Retinal pigment epithelial cell (primary cell): ENCODE measurements around the gene MNDA.

Source experiments
- DNase-seq: peaks from one replicate; pipeline ENCODE4 v3.0.0-alpha.2; 2010; ENCODE audit warnings: low read depth
- H3K4me3 ChIP-seq: 2 replicates; pipeline ENCODE4 v1.5.1; 2011; ENCODE audit warnings: mild to moderate bottlenecking, low read length, control low read depth, moderate library complexity
- TF ChIP-seq, protein P1 (sequence below): conservative IDR thresholded peaks from 2 replicates; pipeline ENCODE4 v1.5.1; 2011; ENCODE audit warnings: low read depth, low read length, control low read depth, inconsistent platforms

Gene MNDA

DNA sequence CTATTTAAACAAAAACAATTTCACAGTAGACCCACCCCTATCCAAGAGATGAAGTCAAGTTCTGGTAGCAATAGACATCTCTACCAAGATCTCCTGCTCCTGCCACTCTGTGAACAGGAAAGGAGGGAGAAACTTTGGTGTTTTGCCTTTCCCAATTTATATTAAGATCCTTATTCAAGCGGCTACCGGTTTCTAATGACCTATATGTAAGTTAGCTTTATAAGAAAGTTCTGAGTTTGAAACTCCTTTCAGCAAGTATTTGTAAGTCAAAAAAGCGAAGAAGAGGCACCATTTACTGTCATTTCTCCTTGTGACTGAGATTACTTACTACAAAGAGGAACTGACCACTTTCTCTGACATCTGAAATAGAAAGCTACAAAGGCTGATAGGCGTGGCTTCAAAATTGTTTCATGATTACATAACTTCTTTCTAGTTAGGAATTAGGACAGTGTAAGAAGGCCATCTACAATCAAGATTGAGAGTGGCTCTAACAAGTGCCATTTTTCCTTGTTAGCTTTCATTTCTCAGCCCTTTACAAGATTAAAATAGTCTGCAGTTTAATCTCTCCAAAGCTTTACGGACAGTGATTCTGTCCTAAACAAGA lies at the start of gene MNDA:
TSS of gene MNDA (plus strand) at position 448 of the 604 bp plus-strand sequence. CDS start 10,803 bp downstream, outside the sequence.
- H3K4me3 ChIP-seq: no peak within 1 kb of the TSS
- TF ChIP-seq, protein P1, sequence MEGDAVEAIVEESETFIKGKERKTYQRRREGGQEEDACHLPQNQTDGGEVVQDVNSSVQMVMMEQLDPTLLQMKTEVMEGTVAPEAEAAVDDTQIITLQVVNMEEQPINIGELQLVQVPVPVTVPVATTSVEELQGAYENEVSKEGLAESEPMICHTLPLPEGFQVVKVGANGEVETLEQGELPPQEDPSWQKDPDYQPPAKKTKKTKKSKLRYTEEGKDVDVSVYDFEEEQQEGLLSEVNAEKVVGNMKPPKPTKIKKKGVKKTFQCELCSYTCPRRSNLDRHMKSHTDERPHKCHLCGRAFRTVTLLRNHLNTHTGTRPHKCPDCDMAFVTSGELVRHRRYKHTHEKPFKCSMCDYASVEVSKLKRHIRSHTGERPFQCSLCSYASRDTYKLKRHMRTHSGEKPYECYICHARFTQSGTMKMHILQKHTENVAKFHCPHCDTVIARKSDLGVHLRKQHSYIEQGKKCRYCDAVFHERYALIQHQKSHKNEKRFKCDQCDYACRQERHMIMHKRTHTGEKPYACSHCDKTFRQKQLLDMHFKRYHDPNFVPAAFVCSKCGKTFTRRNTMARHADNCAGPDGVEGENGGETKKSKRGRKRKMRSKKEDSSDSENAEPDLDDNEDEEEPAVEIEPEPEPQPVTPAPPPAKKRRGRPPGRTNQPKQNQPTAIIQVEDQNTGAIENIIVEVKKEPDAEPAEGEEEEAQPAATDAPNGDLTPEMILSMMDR: no peak
- no peak for DNase-seq

DNA sequence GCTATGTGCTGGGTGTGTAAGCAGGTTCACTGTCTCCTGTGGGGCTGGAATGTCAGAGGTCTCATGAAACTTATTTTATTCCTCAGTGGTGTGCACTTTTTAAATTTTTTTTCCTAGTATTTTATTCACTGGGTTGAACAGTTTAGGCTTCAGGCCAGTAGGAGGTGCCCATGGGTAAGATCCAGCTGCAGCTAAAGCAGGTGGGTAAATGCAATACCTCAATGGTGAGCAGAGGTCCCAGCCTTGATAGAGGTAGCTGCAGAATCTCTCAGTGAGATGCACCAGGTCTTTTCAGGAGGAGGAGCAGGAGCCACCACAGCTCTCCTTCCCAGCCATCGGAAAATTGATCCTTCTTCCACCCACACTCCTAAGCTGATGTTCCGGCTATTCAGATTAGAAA lies 37.5 kb upstream of the MNDA start:
- no peak overlapping the region for H3K4me3 ChIP-seq
- TF ChIP-seq, protein P1: no peak
- no peak for DNase-seq

DNA sequence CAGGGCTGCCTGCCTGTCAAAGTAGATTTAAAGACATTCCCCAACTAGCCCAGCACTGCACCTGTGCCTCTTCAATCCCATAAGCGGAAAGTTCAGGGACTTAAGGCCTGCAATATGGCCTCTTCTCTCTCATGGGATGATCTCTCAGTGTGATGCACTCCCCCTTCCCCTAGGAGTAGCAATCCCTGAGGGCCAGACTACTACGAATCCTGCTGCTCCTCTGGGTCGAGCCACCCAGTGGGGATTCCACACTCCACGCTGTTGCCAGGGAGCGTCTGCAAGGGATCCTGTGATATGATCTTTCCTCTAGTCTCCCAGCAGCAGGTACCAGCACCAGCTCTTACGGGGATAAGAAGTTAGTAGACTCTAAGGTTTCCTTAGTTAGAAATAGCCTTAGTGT lies 36.9 kb upstream of the MNDA start:
- no peak for DNase-seq
- TF ChIP-seq, protein P1: no peak
- H3K4me3 ChIP-seq: no peak overlapping the region

DNA sequence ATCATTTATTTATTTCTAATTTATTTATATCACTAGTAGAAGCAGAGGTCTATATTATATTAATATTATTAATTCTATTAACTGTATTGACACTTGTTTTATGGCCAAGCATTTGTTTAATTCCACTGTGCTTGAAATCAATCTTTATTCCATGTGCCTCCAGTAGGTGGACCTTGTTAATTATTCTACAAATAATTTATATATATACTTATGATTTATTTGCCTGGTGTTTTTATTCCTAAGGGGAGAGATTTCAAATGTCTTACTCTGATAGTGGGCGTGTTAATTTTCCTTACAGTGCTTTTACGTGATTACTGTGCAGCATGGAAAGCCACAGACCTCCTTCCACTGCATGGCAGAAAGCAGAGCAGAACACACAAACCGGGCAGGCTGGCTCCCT lies 32.6 kb upstream of the MNDA start:
- no peak overlapping the region for H3K4me3 ChIP-seq
- DNase-seq: no peak
- TF ChIP-seq, protein P1: no peak

DNA sequence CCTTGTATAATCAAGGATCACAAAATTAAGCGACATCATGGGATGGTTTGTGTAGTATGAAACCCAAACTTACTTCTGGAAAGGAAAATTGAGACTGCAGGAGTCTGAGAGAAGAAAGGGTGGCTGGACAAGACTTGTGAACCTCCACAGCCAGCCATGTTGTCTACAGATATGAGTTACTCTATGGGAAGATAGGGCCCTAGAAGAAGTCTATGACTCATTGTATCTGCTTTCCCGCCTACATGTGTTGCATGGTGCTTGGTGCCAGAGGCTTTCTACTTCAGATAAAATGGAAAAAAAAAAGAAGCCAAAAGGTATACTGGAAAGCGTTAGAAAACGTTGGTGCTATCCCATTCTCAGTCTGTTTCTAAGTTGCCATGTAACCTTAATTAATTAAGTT lies 31.5 kb upstream of the MNDA start:
- TF ChIP-seq, protein P1: no peak
- no peak for DNase-seq

DNA sequence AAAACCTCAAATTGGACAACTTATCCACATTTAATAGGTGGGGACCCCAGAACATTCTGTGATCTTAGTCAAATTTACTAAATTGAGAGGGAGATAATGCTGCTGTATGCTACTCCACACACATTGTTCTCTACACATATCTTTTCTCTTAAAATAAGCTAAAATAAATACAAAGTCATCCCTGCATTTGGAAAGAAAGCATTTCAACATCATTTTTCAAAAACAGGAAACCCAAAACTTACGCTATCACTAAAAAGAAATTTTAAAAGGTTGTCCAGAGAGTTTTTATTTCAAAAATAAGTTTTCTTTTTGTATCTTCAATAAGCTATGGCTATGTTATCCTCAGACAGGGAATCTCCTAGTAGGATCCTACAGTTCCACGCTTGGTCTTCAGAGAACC lies 30.6 kb upstream of the MNDA start:
- H3K4me3 ChIP-seq: no peak overlapping the region
- no peak for DNase-seq
- TF ChIP-seq, protein P1: no peak

More for the DNA sequence above, 31.5 kb upstream of the MNDA start:
- no peak overlapping the region for H3K4me3 ChIP-seq

DNA sequence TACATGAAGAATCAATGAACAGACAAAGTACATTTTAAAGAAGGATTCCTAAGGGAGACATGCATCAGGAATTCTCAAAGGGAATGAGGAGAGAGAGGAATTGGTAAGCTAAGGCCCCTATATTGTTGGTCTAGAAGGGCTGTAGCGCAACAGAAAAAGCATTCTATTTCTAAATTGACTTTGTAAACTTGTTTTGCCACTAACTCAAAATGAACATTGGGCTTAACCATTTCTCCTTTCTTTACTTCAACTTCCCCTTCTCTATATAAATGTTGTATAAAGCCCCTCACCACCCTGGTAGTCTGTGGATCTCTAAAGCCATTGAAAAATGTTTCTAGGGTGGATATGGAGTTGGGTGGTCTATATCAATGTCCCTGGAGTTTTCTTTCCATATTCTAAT lies 29.8 kb upstream of the MNDA start:
- H3K4me3 ChIP-seq: no peak overlapping the region
- TF ChIP-seq, protein P1: no peak
- no peak for DNase-seq
